Stimulated activated CD4-positive, alpha-beta T cell treated with anti-CD3 and anti-CD28 coated beads, TNF-alpha, amount 100 ng/mL, for 1 hour (primary cell): ENCODE measurements around the gene DOCK2.

Experiments
- DNase-seq, 3 donors: peaks; one replicate each; pipeline ENCODE4 v3.0.0-alpha.2; 2020; ENCODE audit warnings: low read depth in 3 of 3, low spot score in 1 of 3

The DOCK2 gene

DNA sequence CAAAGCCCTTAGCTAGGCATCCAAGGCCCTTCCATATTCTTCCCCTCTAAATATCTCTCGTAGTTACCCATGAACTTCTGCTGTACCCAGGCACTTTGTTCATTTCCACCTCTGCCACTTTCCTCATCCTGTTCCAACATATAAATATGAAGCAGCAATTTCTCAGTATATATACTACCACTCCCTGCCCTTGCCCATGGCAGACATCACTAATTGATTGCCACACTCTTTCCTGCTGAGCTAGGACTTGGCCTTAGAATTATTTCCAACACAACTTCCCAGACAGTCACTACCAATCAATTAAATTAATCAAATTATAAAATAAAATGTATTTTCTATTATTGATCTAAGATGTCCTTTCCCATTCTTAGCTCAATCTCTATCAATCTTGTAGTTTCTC lies 334.7 kb downstream of the DOCK2 start:
- no peak for DNase-seq

DNA sequence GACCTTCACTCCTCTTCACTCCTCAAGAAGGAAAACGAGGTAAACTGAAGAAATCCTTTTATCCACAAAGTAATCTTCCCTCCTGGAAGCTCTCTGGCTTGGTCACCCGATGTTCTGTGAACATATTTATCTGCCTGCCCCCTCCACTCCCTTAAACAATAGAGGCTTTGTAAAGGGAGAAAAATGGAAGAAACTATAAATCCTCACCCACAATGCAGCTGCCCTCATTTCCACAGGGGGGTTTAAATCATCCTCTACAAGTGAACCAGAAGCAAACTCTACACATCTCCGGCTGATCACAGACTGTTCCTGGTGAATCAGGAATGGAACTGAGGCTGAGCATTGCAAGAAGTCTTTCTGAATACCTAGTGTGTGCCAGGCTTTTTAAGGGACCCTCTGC lies 336.0 kb downstream of the DOCK2 start:
- DNase-seq = no peak

DNA sequence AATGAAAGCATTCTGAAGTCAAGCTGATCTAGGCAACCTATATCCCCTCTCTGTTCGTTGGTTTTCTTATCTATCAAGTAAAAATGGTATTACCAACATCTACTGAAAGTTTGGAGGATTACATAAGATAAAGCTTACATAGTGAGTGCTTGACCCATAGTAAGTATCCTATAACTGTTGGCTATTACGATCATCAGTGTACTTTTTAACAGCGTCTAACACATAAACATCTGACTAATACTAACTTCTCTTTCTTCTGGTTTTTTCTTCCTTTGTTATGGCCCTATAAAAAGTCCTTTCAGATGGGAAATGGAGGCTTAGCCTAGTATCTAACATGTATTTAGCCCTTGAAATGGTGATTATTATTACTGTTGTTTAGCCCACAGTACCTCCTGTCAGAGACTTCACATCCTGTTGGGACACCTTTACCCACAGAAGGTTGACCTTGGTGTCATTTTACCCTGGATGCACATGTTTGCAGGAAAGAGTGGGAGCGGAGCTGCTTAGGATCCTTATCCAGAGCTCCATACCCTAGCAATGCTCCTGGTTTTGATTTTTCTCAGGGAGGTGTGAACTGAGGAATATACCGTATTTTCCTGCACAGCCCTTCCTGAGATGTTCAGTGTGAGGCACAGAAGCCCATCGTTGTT lies 337.2 kb downstream of the DOCK2 start:
- DNase-seq = no peak

- DNase-seq = no peak
These were observed 341.6 kb downstream of the DOCK2 start for GRCh38 chr5:169978714-169979113.

GRCh38 chr5:169979871-169980270 lies 342.8 kb downstream of the DOCK2 start:
- DNase-seq = no peak

GRCh38 chr5:169980418-169981053 lies 343.5 kb downstream of the DOCK2 start, which contains the start of gene INSYN2B:
TSS of gene INSYN2B (minus strand) at chr5:169980495. CDS start at chr5:169883898, 96,597 bp downstream.
- no peak for DNase-seq

DNA sequence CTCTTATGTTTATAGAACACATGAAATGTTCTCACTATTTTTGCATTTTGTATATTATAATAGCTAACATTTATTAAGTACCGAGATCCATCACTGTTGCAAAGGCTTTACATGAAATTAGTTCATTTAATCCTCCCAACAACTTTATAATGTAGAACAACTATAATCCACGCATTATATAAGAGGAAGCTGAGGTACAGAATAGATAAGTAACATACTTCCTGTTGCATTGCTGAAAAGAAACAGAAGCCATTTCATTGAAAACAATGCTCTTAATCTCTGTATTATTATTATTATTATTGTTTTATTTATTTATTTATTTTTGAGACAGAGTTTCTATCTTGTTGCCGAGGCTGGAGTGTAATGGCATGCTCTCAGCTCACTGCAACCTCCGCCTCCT lies 351.1 kb downstream of the DOCK2 start:
- DNase-seq = no peak

- no peak for DNase-seq
These were observed 351.9 kb downstream of the DOCK2 start for GRCh38 chr5:169988947-169989346.

DNA sequence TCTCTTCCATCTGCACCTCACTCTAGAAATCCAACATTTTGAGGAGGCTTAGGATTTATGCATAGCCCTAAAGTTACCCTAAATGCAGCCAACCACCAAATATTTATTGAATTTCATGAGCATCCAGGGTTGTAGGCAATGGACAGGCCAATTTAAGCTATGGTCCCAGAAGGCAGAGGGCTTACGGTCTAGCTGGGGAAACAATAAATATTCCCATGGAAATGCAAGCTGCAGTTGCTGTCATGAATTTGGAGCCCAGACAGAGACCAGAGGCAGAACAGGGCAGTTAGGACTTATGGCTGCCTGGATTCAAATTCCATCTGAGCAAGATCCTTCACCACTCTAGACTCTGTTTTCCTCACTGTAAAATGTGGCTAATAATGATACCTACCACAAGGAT lies 352.3 kb downstream of the DOCK2 start:
- no peak for DNase-seq

GRCh38 chr5:169991115-169991869 lies 354.2 kb downstream of the DOCK2 start:
- no peak for DNase-seq

DNA sequence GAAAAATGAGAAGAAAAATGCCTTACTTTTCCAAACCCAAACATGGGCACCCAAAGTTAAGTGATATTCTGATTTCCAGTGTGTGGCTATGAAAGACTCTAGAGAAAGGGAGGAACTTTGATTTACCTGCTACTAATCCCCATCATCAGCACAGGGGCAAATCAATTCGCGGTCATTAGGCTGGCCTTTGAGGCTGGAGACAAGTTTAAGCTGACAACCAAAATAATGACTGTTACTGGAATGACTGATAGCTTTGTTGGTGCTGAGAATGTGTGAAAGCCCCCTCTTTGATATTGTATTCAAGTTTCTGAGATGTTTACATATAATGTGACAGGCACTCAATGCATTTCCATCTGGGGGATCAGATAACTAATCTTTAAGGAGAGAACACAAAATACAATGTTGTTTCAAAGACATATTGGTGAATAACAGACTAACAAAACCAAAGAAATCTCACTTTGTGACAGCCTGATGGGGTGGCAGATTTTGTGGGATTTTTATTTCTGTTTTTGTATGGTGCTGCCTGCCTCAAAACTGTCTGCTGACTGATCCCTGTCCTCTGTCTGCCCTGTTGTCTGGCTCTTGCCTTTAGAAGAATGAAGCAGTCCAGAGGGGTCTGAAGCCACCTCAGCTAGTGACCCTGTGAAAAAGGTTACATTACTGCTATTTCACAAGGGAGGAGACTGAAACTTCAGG lies 355.9 kb downstream of the DOCK2 start:
- DNase-seq = no peak

DNA sequence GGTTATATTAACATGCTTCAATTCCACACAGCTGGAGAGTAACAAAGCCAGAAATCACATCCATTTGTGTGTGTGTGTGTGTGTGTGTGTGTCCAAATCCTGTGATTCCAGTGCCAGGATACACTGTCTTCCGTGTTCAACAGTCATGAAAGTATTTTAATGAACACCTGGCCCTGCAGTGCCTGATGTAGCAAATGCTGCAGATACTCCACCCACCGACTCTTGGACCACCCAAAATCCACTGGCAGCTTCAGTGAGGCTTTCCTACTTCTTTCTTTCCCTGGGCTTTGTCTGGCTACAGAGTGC lies 356.4 kb downstream of the DOCK2 start:
- DNase-seq = no peak

- no peak for DNase-seq
These were observed 360.7 kb downstream of the DOCK2 start for GRCh38 chr5:169997798-169998197.

- no peak for DNase-seq
These were observed 362.5 kb downstream of the DOCK2 start for GRCh38 chr5:169999621-170000020.

GRCh38 chr5:170000155-170000554 lies 363.1 kb downstream of the DOCK2 start:
- DNase-seq = no peak

- DNase-seq = no peak
These were observed 368.9 kb downstream of the DOCK2 start for GRCh38 chr5:170006021-170006420.

- DNase-seq = no peak
These were observed 371.3 kb downstream of the DOCK2 start for GRCh38 chr5:170008376-170008775.

- no peak for DNase-seq
These were observed 373.5 kb downstream of the DOCK2 start for GRCh38 chr5:170010595-170010994.

- no peak for DNase-seq
These were observed 374.7 kb downstream of the DOCK2 start for GRCh38 chr5:170011751-170012150.

DNA sequence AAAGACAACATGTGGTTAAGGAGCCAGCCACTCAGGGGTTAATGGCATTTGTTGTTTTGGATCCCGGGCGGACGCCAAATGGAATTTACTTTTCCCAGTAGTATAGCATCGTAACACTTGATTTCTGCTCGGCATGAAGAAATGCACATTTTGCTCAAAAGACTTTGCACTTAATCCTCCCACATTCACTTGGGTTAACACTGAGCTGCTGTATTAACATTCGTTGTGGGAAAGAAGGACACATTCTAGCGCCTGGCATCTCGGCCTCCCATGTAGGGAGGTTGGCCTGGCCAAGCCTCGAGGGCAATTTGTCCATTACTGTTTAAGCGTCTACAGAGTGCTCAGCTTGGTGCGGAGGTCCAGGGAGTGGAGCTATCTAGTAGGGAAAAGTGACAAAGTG lies 375.5 kb downstream of the DOCK2 start:
- no peak for DNase-seq

GRCh38 chr5:170020423-170020822 lies 383.3 kb downstream of the DOCK2 start:
- DNase-seq = no peak

- no peak for DNase-seq
These were observed 384.4 kb downstream of the DOCK2 start for GRCh38 chr5:170021506-170021905.
